Measurements from ENCODE around the gene CBL.

Gene CBL

DNA sequence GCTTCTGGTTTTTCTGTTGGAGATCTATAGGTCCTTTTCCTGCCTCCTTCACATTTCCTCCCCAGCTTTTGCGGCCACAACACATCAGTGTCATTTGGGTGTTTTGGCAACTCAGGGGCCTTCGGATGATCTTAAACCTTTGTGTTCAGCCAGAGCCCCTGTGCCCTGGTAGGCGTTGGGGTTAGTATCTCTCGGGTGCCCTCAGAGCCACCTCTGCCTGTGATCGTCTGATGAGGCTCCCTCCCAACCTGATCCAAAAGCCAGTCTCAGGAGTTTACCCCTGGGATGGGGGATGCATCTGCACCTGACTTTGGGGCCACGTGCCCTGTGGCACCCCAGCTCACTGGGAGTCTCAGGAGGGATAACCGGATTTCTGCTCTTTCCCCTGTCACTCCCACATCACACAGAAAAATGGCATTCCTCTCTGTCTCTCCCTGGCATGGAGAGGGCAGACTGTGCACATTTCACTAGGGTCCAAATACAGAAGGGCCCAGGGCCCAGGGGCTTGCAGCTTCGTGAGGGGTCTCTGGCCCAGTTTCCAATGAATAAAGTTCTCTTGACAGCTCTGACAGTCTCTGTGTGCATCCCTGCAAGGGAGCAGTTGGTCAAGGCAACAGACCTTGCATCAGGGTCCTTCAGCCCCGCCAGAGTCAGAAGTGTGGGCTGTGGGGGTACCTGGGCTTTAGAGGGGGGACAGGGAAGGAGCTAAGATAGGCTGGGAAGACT lies 130.8 kb downstream of the CBL start:
- Histone ChIP-seq H3K9me3 (ENCODE audit: insufficient read depth, low read length, severe bottlenecking) (no peaks in the 10 kb centered on the region), H3K4me1 (ENCODE audit: insufficient read depth, low read length) (peaks cover 41% of the 10 kb centered on the region), H3K4me2 (ENCODE audit: insufficient read depth, low read length) (peak overlapping the region; percentile 96; the same call in 1 of the 2 replicates), H4K20me1 (ENCODE audit: insufficient read depth, low read length) (peaks cover 9% of the 10 kb centered on the region; the same call in 1 of the 2 replicates), H3K79me2 (ENCODE audit: insufficient read depth, low read length) (peaks cover 32% of the 10 kb centered on the region), H3K27ac (ENCODE audit: low read length) (no peak overlapping the region), H3K4me3 (ENCODE audit: low read depth in 1 of 2, low read length in 2 of 2) (no peak overlapping the region), H3K36me3 (ENCODE audit: insufficient read depth, low read length) (peaks cover 29% of the 10 kb centered on the region), H3K27me3 (ENCODE audit: insufficient read depth, low read length, poor library complexity) (no peaks in the 10 kb centered on the region), H2AFZ (ENCODE audit: low read depth, low read length) (no peak overlapping the region), H3K9ac (ENCODE audit: low read depth, low read length) (no peak overlapping the region)
- no peak for TF ChIP-seq EZH2 (IDR thresholded peaks at IDR 0.05; ENCODE audit: borderline replicate concordance, low read depth, low read length, severe bottlenecking)
- TF ChIP-seq, protein P1, sequence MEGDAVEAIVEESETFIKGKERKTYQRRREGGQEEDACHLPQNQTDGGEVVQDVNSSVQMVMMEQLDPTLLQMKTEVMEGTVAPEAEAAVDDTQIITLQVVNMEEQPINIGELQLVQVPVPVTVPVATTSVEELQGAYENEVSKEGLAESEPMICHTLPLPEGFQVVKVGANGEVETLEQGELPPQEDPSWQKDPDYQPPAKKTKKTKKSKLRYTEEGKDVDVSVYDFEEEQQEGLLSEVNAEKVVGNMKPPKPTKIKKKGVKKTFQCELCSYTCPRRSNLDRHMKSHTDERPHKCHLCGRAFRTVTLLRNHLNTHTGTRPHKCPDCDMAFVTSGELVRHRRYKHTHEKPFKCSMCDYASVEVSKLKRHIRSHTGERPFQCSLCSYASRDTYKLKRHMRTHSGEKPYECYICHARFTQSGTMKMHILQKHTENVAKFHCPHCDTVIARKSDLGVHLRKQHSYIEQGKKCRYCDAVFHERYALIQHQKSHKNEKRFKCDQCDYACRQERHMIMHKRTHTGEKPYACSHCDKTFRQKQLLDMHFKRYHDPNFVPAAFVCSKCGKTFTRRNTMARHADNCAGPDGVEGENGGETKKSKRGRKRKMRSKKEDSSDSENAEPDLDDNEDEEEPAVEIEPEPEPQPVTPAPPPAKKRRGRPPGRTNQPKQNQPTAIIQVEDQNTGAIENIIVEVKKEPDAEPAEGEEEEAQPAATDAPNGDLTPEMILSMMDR (IDR thresholded peaks at IDR 0.05; ENCODE audit: borderline replicate concordance, extremely low read depth, low read length, poor library complexity, severe bottlenecking): no peak
- ATAC-seq (ENCODE audit: insufficient read depth, low read depth): no peak
- no peak for DNase-seq

DNA sequence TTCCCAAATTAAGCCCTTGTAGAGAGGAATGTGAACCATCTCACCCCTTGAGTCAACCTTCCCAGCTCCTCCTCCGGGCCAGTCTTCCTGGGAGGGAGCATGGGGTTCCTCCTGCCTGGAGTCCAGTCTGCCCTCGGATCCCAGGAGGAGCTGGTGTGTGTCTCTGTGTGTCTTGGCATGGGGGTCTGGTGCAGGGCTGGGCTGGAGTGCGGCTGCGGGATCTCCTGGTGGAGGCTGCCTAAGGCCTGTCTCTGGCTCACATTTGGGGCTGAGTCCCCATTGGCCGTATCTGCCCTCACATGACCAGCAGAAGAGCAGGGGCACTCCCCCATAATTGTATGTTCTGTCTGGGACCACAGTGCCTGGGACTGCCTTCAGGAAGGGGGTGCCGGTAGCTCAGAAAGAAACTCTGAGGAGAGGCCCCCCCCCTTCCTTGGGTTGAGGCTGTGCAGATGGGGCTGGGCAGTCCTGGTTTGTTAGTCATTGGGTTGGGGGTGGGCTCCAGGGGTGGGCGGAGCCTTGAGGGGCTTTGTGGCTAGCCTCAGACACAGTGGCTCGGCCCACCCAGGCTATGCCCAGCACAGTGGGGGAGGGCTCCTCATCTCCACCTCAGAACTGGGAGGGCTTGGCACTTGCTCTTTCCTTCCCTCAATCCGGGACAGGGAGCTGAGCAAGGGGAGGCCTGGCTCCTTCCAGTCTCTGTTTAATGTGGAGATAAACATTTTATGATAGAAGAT lies 131.6 kb downstream of the CBL start:
- H4K20me1 ChIP-seq (ENCODE audit: insufficient read depth, low read length): peaks cover 9% of the 10 kb centered on the region; the same call in 1 of the 2 replicates
- H3K9me3 ChIP-seq (ENCODE audit: insufficient read depth, low read length, severe bottlenecking): no peaks in the 10 kb centered on the region
- H2AFZ ChIP-seq (ENCODE audit: low read depth, low read length): no peak overlapping the region
- TF ChIP-seq EZH2 (IDR thresholded peaks at IDR 0.05; ENCODE audit: borderline replicate concordance, low read depth, low read length, severe bottlenecking): no peak
- TF ChIP-seq, protein P1 (IDR thresholded peaks at IDR 0.05; ENCODE audit: borderline replicate concordance, extremely low read depth, low read length, poor library complexity, severe bottlenecking): no peak
- no peaks in the 10 kb centered on the region for H3K27me3 ChIP-seq (ENCODE audit: insufficient read depth, low read length, poor library complexity)
- peak overlapping the region; percentile 26 for H3K4me2 ChIP-seq (ENCODE audit: insufficient read depth, low read length)
- DNase-seq: peak; percentile 36
- peaks cover 32% of the 10 kb centered on the region for H3K79me2 ChIP-seq (ENCODE audit: insufficient read depth, low read length)
- peak; percentile 5; the same call in 1 of the 3 replicates for ATAC-seq (ENCODE audit: insufficient read depth, low read depth)
- H3K27ac ChIP-seq (ENCODE audit: low read length): no peak overlapping the region
- 0 out of 4 replicates have a peak overlapping the region, but pooled peaks of 1 of the 2 experiments have one; percentile 5 for H3K4me3 ChIP-seq (ENCODE audit: low read depth in 1 of 2, low read length in 2 of 2)
- H3K36me3 ChIP-seq (ENCODE audit: insufficient read depth, low read length): peaks cover 29% of the 10 kb centered on the region
- peaks cover 41% of the 10 kb centered on the region for H3K4me1 ChIP-seq (ENCODE audit: insufficient read depth, low read length)
- H3K9ac ChIP-seq (ENCODE audit: low read depth, low read length): no peak overlapping the region

DNA sequence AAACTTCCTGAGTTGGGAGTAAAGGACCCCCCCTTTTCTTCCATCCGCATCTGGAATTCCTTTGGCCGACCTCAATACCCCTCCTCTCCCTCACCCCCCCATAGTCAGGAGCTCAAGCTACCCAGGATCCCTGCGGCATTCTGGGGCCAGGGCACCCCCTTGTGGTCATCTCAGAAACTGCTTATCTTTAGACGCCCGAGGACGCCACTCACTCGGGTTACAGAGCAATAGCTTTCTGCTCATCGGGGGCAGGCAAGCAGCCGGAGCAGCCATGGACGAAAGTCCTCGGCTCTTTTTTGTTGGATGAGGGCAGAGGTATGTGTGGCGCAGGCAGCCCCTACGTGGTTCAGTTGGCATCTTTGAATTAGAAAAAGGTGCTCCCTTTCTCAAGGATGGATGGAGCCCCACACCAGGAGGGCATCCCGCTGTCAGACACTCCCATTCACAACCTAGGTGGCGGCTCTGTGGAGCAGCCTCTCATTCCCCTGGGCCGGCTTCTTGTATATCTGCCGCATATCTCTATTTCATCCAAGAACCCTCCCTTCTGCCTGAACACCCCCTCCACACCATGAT lies 132.3 kb downstream of the CBL start:
- H2AFZ ChIP-seq (ENCODE audit: low read depth, low read length): no peak overlapping the region
- DNase-seq (peak; percentile 68), ATAC-seq (ENCODE audit: insufficient read depth, low read depth) (peak; percentile 41)
- peaks cover 29% of the 10 kb centered on the region for H3K36me3 ChIP-seq (ENCODE audit: insufficient read depth, low read length)
- H3K4me2 ChIP-seq (ENCODE audit: insufficient read depth, low read length): no peak overlapping the region
- peaks cover 41% of the 10 kb centered on the region for H3K4me1 ChIP-seq (ENCODE audit: insufficient read depth, low read length)
- peaks cover 9% of the 10 kb centered on the region; the same call in 1 of the 2 replicates for H4K20me1 ChIP-seq (ENCODE audit: insufficient read depth, low read length)
- H3K9me3 ChIP-seq (ENCODE audit: insufficient read depth, low read length, severe bottlenecking): no peaks in the 10 kb centered on the region
- peaks cover 32% of the 10 kb centered on the region for H3K79me2 ChIP-seq (ENCODE audit: insufficient read depth, low read length)
- TF ChIP-seq EZH2 (IDR thresholded peaks at IDR 0.05; ENCODE audit: borderline replicate concordance, low read depth, low read length, severe bottlenecking): no peak
- TF ChIP-seq, protein P1 (IDR thresholded peaks at IDR 0.05; ENCODE audit: borderline replicate concordance, extremely low read depth, low read length, poor library complexity, severe bottlenecking): peak; percentile 87
- no peak overlapping the region for H3K4me3 ChIP-seq (ENCODE audit: low read depth in 1 of 2, low read length in 2 of 2)
- no peak overlapping the region for H3K27ac ChIP-seq (ENCODE audit: low read length)
- no peak overlapping the region for H3K9ac ChIP-seq (ENCODE audit: low read depth, low read length)
- H3K27me3 ChIP-seq (ENCODE audit: insufficient read depth, low read length, poor library complexity): no peaks in the 10 kb centered on the region
